Suppressor macrophage treated with lipopolysaccharide for 4 hours (primary cell): ENCODE results near the gene TATDN2.
A peak's percentile ranks its signal among the peaks of the same experiment; 100 is the strongest.

Experiments
- DNase-seq: peaks from one replicate; pipeline ENCODE4 v3.0.0-alpha.2; 2020

TATDN2 gene

DNA sequence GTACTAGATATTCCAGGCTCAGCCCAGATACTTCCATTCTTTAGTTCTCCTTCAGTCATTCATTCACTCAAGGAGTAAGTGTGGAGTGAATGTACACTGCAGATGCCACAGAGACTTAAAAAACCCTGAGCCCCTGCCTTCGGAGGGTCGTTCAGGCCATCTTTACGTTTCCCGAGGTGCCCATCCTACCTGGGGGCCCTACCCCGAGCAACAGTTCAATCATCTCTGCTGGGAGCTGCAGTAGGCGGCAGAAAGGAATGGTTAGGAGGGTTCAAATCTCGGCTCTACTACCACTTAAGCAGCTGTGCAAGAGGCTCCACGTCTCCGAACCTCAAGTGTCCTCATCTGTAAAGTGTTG, 72.0 kb downstream of the TATDN2 start:
- DNase-seq = no peak

DNA sequence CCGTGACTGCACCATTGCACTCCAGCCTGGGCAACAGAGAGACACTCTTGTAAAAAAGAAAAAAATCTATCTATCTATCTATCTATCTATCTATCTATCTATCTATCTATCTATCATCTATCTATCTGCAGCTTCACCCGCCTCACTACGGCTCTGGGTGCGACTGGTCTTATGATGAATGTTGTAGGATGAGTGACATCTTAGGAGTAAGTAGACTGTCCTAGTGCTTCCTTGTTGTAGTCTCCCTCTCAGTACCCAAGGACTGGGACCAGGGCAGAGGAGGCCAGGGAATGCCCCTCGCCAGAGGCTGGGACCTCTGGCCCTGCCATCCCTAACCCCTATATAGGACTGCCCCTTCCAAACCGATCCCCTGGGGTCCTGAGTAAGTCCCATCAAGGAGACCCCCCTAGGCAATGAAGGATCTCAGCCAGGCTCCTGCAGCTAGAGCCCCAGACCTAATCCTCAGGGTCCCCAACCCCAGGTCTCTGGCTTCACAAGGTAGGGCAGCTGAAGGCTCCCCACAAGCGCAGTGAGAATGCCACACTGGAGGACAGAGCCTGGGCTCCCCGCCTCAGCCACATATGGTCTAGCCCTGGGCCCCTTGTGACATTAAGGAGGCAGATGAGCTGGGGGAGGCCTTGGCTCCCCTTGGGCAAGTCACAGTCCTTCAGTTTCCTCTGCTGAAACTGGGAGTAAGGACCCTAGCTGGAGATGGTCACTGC, 73.5 kb downstream of the TATDN2 start:
- no peak for DNase-seq

DNA sequence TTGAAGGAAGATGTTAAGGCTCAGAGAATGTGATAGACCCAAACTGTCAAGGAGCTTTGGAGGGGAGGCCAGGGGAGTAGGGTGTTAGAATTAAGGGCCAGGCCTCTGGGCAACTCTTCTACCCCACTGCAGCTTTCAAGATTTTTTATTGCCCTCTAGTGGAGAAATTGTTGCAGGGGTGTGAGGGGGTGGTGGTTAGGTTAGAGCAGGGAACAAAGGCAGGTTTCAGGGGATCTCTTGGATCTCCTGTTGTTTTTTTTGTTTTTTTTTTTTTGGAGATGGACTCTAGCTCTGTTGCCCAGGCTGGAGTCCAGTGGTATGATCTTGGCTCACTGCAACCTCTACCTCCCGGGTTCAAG, 74.1 kb downstream of the TATDN2 start:
- peak; percentile 42 for DNase-seq

DNA sequence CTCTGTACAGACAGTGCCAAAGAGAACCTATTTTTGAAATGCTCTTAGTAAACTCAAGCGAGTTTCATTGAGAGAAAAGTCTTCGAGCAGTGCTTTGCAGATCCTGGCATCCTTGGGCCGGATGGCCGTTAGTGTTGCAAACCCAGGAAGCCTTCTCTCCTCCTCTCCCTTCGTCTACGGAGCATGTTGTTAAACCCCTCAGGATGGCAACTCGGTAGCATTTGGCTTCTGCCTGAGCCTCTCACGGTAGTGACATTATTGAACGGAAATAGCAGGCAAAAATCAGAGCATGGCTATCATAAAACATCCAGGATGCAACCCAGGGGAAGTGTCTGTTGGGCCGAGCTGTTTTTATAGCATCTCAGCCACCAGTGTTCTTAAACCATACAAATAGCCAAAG, 79.3 kb downstream of the TATDN2 start:
- DNase-seq = no peak

DNA sequence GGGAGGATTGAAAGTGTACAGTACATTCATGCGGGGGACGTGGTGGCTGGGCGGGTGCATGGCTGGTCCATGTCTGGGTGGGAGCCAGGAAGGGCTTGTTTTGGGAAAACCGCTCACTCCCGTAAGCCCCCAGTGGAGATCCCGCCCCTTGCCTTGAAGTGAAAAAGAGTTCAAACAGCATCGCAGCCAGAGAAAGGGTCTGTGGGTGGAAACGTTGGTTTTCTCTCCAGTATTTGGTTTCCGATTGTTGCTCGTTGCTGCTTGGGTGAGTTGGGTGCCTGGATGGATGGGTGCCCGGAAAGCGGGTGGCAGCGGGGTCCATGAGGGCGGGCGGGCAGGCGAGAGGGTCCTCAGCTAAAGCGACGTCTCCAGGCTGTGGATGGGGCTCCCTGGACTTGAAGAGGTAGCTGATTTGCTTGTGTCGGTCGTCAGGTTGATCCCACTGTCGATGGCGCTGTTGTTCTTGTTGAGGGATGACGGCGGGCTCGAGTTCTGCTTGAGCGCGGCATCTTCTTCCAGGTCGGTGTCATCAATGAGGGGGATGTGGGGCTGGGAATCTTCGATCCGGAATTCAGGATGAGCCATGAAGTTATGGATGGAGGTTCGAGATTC, 80.3 kb downstream of the TATDN2 start:
- no peak for DNase-seq

DNA sequence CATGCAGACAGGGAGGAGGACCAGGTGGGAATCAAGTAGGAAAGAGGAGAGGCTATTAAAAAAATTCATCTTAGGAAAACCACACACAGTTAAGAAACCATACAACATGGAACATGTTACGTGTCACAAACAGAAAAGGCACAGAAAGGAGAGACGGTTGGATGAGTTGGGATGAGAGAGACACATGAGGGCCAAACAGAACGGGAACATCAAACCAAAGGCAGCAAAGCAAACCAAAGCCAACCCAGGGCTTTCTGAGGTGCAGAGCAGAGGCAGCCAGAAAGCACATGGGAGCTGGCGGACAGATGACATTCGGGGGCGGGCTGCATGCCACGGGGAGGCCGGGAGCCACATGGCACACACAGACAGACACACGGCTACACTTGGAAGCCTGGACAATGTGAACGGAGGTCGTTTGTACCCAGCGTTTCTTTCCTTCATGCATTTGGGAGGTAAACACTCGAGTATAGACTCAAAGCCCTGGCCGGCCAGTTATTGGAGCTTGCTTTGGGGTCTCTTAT, 81.3 kb downstream of the TATDN2 start:
- DNase-seq = no peak

DNA sequence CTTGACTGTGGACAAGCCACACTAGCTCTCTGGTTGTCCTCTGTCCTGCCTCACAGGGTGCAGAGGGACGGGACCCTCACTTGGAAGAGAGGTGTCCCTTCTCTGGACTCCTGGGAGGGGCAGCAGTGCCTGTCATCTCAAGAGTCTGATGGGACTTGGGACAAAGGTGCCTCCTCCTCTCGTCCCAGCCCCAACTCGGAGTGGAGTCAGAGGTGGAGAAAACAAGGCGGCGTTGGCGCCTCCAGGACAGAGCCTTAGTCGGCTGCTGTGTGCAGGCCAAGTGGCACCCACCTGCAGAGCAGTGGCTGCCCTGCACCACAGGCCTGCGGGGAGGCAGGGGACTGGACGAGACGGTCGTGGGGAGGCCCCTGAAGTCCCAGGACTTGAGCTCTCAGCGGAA, 82.1 kb downstream of the TATDN2 start:
- no peak for DNase-seq
